ENCODE data around the gene PTPRO.

PTPRO gene

DNA sequence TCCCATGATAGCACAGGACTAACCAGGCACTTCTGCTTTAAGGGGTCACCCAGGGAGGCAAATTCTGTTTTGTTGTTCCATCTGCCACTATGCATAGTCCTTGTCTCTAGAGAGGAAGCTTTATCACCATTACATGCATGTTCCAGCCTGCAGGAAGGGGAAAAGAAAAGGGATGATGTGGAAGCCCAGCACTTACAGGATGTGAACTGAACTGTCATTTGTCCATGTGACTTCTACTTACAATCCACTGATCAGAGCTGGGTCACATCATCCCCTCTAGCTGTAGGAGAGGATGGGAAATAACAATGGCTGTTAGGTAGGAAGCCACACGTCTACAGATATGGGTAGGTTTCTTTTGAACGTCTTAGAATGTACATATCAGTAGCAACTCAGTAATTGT lies 203.1 kb downstream of the PTPRO start:
- no peak overlapping the region for H3K9ac ChIP-seq (ENCODE audit: low read length)
- no peak overlapping the region for H3K4me3 ChIP-seq (ENCODE audit: low read depth, low read length)
- no peaks in the 10 kb centered on the region for H3K9me3 ChIP-seq (ENCODE audit: control insufficient read depth, insufficient read depth, low read depth, low read length)
- H3K4me1 ChIP-seq (ENCODE audit: control insufficient read depth, insufficient read depth, low read length): peaks cover 5% of the 10 kb centered on the region
- H3K27me3 ChIP-seq (ENCODE audit: control insufficient read depth, insufficient read depth, low read length): no peaks in the 10 kb centered on the region
- H3K36me3 ChIP-seq (ENCODE audit: control insufficient read depth, insufficient read depth, low read length): no peaks in the 10 kb centered on the region
- H3K27ac ChIP-seq (ENCODE audit: low read depth, low read length): no peak overlapping the region

DNA sequence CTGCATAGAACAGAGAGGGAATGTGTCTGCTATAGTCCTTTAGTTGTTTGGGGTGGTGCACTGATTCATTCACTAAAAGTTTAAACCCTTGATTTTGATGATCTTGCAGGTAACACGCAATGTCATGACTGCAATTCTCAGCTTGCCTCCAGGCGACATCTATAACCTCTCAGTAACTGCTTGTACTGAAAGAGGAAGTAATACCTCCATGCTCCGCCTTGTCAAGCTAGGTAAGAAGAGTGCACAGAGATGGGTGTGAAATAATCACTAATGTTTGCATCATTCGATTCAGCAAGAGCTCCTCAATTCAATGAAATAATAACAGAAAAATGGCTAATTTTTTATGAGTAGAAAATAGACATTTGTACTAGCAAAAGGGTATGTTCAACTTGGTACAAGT lies 203.7 kb downstream of the PTPRO start:
- H3K9me3 ChIP-seq (ENCODE audit: control insufficient read depth, insufficient read depth, low read depth, low read length): no peaks in the 10 kb centered on the region

DNA sequence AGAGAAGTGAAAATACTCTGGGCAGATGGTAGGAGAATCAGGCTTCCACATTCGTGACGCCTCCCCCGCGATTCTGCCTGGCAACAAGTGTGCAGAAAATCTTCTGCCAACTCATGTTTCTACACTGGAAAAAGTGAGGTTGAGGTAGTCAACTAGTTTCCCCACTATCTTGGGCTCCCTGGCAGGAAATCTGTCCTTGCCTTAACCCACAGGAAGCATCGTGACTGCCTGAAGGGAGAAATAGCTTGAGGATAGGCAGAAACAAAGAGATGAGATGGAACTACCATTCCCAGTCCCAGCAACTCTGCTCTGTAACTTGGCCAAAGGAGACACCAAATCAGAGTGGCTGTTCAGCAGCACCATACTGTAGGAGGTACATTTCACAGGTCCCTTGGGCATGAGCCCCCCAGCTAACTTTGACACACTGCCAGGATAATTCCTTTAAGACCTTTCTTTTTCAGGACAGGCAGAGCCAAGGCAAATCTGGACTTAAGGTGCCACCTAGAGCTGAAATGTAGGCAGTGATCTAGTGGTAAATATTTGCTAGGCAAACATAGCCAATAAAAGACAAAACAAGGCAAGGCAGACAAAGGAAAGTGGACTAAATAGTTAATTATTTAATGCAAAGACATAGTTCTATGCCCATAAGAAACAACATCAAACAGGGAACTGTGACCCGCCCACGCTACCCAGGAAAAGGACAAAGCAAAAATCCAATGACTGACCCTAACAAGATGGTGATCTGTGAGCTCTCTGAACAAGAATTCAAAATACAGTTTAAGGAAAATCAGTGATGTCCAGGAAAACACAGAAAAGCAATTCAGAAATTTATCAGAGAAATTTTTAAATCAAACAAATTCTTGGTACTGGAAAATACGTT lies 205.1 kb downstream of the PTPRO start:
- Histone ChIP-seq H3K27me3 (ENCODE audit: control insufficient read depth, insufficient read depth, low read length) (no peaks in the 10 kb centered on the region), H3K36me3 (ENCODE audit: control insufficient read depth, insufficient read depth, low read length) (no peaks in the 10 kb centered on the region), H3K4me1 (ENCODE audit: control insufficient read depth, insufficient read depth, low read length) (peaks cover 5% of the 10 kb centered on the region), H3K9ac (ENCODE audit: low read length) (no peak overlapping the region), H3K4me3 (ENCODE audit: low read depth, low read length) (no peak overlapping the region), H3K27ac (ENCODE audit: low read depth, low read length) (no peak overlapping the region), H3K9me3 (ENCODE audit: control insufficient read depth, insufficient read depth, low read depth, low read length) (no peaks in the 10 kb centered on the region)

More for the DNA sequence above, 203.7 kb downstream of the PTPRO start:
- H3K36me3 ChIP-seq (ENCODE audit: control insufficient read depth, insufficient read depth, low read length): no peaks in the 10 kb centered on the region
- peaks cover 5% of the 10 kb centered on the region for H3K4me1 ChIP-seq (ENCODE audit: control insufficient read depth, insufficient read depth, low read length)
- H3K27ac ChIP-seq (ENCODE audit: low read depth, low read length): no peak overlapping the region
- H3K9ac ChIP-seq (ENCODE audit: low read length): no peak overlapping the region
- H3K4me3 ChIP-seq (ENCODE audit: low read depth, low read length): no peak overlapping the region
- H3K27me3 ChIP-seq (ENCODE audit: control insufficient read depth, insufficient read depth, low read length): no peaks in the 10 kb centered on the region

DNA sequence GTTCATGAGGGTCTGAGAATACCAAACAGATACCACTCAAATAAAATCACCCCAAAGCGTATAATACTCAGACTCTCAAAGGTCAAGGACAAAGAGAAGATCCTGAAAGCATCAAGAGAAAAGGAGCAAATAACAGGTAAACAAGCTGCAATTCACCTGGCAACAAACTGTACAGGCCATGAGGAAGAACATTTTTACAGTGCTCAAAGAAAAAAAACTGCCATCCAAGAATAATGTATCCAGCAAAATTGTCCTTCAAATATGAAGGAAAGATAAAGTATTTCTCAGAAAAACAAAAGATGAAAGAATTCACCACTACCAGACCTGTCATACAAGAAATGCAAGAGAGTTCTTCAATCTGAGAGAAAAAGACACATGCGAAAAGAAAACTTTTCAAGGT lies 206.4 kb downstream of the PTPRO start:
- no peak overlapping the region for H3K27ac ChIP-seq (ENCODE audit: low read depth, low read length)
- no peak overlapping the region for H3K4me3 ChIP-seq (ENCODE audit: low read depth, low read length)
- H3K27me3 ChIP-seq (ENCODE audit: control insufficient read depth, insufficient read depth, low read length): no peaks in the 10 kb centered on the region
- H3K4me1 ChIP-seq (ENCODE audit: control insufficient read depth, insufficient read depth, low read length): peaks cover 5% of the 10 kb centered on the region
- H3K36me3 ChIP-seq (ENCODE audit: control insufficient read depth, insufficient read depth, low read length): no peaks in the 10 kb centered on the region
- H3K9me3 ChIP-seq (ENCODE audit: control insufficient read depth, insufficient read depth, low read depth, low read length): no peaks in the 10 kb centered on the region
- no peak overlapping the region for H3K9ac ChIP-seq (ENCODE audit: low read length)

DNA sequence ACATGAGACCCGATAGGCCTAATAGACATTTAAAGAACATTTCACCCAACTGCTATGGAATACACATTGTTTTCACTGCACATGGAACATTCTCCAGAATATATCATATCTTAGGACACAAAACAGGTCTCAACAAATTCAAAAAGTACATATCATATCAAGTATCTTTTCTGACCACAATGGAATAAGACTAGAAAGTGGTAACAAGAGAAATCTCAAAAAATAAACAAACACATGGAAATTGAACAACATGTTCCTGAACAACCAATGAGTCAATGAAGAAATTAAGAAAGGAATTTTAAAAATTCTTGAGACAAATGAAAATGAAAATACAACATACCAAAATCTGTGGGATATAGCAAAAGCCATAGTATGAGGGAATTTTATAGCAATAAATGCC lies 208.1 kb downstream of the PTPRO start:
- Histone ChIP-seq H3K36me3 (ENCODE audit: control insufficient read depth, insufficient read depth, low read length) (no peaks in the 10 kb centered on the region), H3K4me1 (ENCODE audit: control insufficient read depth, insufficient read depth, low read length) (peaks cover 5% of the 10 kb centered on the region), H3K27me3 (ENCODE audit: control insufficient read depth, insufficient read depth, low read length) (no peaks in the 10 kb centered on the region), H3K4me3 (ENCODE audit: low read depth, low read length) (no peak overlapping the region), H3K9me3 (ENCODE audit: control insufficient read depth, insufficient read depth, low read depth, low read length) (no peaks in the 10 kb centered on the region), H3K9ac (ENCODE audit: low read length) (no peak overlapping the region), H3K27ac (ENCODE audit: low read depth, low read length) (no peak overlapping the region)

DNA sequence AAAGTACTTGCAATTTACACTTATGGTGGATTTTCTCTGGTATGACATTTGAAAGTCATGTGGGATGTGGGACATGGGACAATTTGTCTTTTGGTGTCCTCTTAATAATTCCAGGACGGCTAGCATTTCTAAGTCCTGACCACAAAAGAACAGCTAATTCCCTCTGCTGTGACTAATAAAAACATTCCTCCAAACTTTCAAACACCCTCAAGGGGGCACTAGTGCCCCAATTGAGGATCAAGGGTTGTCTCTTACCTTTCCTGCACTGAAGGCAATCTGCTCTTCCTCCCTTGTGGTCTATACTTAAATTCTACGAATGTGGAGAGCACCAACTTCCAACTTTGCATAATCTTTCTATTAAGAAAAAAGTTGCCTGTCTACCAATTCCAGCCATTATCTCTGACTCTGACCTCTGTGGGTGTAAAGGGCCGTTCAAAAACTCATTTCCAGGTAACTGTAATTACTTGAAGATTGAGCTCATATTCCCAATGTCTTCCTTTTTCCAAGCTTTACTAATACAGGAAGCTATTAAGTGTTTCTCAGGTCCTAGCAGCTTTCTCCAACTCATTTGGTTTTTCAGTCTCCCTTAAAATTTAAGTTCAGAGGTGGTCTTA lies 210.2 kb downstream of the PTPRO start:
- H3K4me3 ChIP-seq (ENCODE audit: low read depth, low read length): no peak overlapping the region
- no peaks in the 10 kb centered on the region for H3K36me3 ChIP-seq (ENCODE audit: control insufficient read depth, insufficient read depth, low read length)
- no peak overlapping the region for H3K27ac ChIP-seq (ENCODE audit: low read depth, low read length)
- H3K4me1 ChIP-seq (ENCODE audit: control insufficient read depth, insufficient read depth, low read length): no peaks in the 10 kb centered on the region
- H3K27me3 ChIP-seq (ENCODE audit: control insufficient read depth, insufficient read depth, low read length): no peaks in the 10 kb centered on the region
- H3K9ac ChIP-seq (ENCODE audit: low read length): no peak overlapping the region
- H3K9me3 ChIP-seq (ENCODE audit: control insufficient read depth, insufficient read depth, low read depth, low read length): no peaks in the 10 kb centered on the region

DNA sequence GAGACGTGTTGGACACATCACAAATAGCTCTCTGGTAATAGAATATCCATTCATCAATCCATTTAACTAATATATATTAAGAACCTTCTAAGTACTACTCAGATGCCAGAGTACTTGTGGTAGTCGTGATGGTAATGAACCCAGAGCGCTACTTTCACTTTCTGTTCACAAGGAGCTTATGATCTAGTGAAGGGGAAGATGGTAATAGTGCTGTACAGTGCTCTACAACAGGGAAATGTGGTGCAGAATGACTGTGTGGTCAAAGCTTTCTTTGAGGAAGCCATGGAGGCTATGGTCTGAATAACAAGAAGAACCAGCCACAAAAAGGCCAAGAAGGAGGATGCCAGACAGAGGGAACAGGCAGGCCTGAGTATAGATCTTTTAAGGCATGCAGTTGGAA lies 212.0 kb downstream of the PTPRO start:
- Histone ChIP-seq H3K4me3 (ENCODE audit: low read depth, low read length) (no peak overlapping the region), H3K27ac (ENCODE audit: low read depth, low read length) (no peak overlapping the region), H3K9me3 (ENCODE audit: control insufficient read depth, insufficient read depth, low read depth, low read length) (no peaks in the 10 kb centered on the region), H3K36me3 (ENCODE audit: control insufficient read depth, insufficient read depth, low read length) (no peaks in the 10 kb centered on the region), H3K27me3 (ENCODE audit: control insufficient read depth, insufficient read depth, low read length) (no peaks in the 10 kb centered on the region), H3K9ac (ENCODE audit: low read length) (no peak overlapping the region), H3K4me1 (ENCODE audit: control insufficient read depth, insufficient read depth, low read length) (no peaks in the 10 kb centered on the region)

DNA sequence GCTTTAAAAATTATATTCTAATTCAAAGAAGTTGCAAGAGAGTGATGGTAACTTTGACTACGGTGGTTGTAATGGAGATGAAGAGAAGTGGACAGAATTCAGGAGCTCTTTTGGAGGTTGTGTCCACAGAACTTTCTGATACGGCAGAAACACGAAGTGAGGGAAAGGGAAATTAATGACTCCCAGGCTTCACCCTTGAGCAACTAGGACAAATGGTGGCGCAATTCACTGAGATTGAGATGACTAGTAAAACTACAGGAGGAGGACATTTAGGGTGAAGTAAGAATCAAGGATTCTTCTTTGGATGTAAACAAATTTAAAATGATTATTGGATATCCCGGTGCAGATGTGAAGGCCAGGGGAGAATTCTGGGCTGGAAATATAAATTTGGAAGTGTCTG lies 212.6 kb downstream of the PTPRO start:
- Histone ChIP-seq H3K4me1 (ENCODE audit: control insufficient read depth, insufficient read depth, low read length) (no peaks in the 10 kb centered on the region), H3K36me3 (ENCODE audit: control insufficient read depth, insufficient read depth, low read length) (no peaks in the 10 kb centered on the region), H3K9ac (ENCODE audit: low read length) (no peak overlapping the region), H3K9me3 (ENCODE audit: control insufficient read depth, insufficient read depth, low read depth, low read length) (no peaks in the 10 kb centered on the region), H3K4me3 (ENCODE audit: low read depth, low read length) (no peak overlapping the region), H3K27ac (ENCODE audit: low read depth, low read length) (no peak overlapping the region), H3K27me3 (ENCODE audit: control insufficient read depth, insufficient read depth, low read length) (no peaks in the 10 kb centered on the region)

DNA sequence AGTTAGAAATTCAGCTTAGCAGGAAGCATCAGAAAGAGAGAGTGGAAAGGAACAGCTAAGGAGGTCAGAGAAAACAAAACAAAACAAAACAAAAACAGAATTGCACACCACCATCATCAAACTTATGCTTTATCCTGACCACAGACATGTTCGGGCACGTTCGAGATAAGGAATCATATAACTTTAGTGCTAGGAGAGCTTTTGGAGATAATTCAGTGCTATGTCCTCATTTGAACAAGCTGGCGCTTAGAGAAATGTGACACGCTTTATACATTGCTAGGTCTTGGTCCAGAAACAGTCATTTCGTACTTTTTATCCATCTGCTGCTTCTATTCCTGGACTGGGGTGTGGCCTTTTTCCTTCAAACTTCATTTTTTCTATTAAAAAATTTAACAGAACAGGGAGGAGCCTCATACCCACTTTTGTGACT lies 213.1 kb downstream of the PTPRO start:
- Histone ChIP-seq H3K4me1 (ENCODE audit: control insufficient read depth, insufficient read depth, low read length) (no peaks in the 10 kb centered on the region), H3K4me3 (ENCODE audit: low read depth, low read length) (no peak overlapping the region), H3K27me3 (ENCODE audit: control insufficient read depth, insufficient read depth, low read length) (no peaks in the 10 kb centered on the region), H3K9ac (ENCODE audit: low read length) (no peak overlapping the region), H3K36me3 (ENCODE audit: control insufficient read depth, insufficient read depth, low read length) (no peaks in the 10 kb centered on the region), H3K9me3 (ENCODE audit: control insufficient read depth, insufficient read depth, low read depth, low read length) (no peaks in the 10 kb centered on the region), H3K27ac (ENCODE audit: low read depth, low read length) (no peak overlapping the region)

DNA sequence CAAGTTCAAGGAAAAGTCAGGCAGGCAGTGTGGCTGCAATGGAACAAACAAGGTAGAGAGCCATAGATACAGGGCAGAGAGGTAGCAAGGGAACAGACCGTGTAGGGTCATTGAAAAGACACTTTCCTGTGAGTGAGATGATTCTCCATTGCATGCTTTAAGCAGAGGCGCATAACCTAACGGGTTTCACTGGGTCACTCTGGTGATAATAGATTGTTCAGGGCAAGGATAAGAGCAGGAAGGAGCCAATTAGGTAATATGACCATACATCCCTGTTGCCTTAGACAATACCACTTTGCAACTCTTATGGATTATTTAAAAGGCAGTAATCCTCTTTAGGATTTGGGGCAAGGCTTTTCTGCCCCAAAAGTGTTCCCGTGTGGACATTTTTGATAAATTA lies 214.1 kb downstream of the PTPRO start:
- Histone ChIP-seq H3K4me1 (ENCODE audit: control insufficient read depth, insufficient read depth, low read length) (no peaks in the 10 kb centered on the region), H3K4me3 (ENCODE audit: low read depth, low read length) (no peak overlapping the region), H3K9me3 (ENCODE audit: control insufficient read depth, insufficient read depth, low read depth, low read length) (no peaks in the 10 kb centered on the region), H3K27ac (ENCODE audit: low read depth, low read length) (no peak overlapping the region), H3K9ac (ENCODE audit: low read length) (no peak overlapping the region), H3K36me3 (ENCODE audit: control insufficient read depth, insufficient read depth, low read length) (no peaks in the 10 kb centered on the region), H3K27me3 (ENCODE audit: control insufficient read depth, insufficient read depth, low read length) (no peaks in the 10 kb centered on the region)

DNA sequence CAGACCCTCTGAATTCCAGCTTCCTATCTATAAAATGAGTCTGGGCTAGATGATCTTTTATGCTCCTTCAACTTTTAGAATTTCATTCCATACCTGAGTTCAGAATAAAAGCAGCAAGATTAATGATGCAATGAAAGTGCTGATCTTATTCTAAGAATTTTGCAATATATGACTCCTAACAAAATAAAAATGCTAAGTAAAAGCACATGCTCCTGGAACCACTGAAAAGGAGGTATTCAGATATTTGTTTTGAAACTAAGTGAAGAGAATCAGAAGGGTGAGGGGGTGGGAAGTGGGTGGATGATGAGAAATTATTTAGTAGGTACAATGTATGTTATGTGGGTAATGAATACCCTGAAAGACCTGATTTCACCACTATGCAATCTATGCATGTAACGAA lies 216.6 kb downstream of the PTPRO start:
- H3K36me3 ChIP-seq (ENCODE audit: control insufficient read depth, insufficient read depth, low read length): no peaks in the 10 kb centered on the region
- H3K4me1 ChIP-seq (ENCODE audit: control insufficient read depth, insufficient read depth, low read length): no peaks in the 10 kb centered on the region
- H3K9ac ChIP-seq (ENCODE audit: low read length): no peak overlapping the region
- no peaks in the 10 kb centered on the region for H3K9me3 ChIP-seq (ENCODE audit: control insufficient read depth, insufficient read depth, low read depth, low read length)
- no peaks in the 10 kb centered on the region for H3K27me3 ChIP-seq (ENCODE audit: control insufficient read depth, insufficient read depth, low read length)
- H3K4me3 ChIP-seq (ENCODE audit: low read depth, low read length): no peak overlapping the region
- H3K27ac ChIP-seq (ENCODE audit: low read depth, low read length): no peak overlapping the region
